Adrenal gland (tissue), 5 donors: ENCODE results near the gene CYP26C1.

ENCODE experiments used
- POLR2A ChIP-seq, 2 donors: fragments of 450-650 bp; IDR thresholded peaks; one replicate each; pipeline ENCODE4 v1.6.1; 2017; ENCODE audit warnings: antibody characterized with exemption in 2 of 2, mild to moderate bottlenecking in 2 of 2, moderate library complexity in 1 of 2
- TF ChIP-seq, protein P1 (sequence below), 6 experiments: fragments of 450-650 bp in 4 of 6; fragments of 200-600 bp in 2 of 6; sonication (generic) in 1 of 6; IDR thresholded peaks; 1 replicate in 5 of 6; 2 replicates in 1 of 6; pipeline versions ENCODE4 v1.5.1 to v1.8.0; 2016 to 2021; ENCODE audit warnings: antibody characterized with exemption in 6 of 6, mild to moderate bottlenecking in 2 of 6, moderate library complexity in 1 of 6
- donor health status: DM: no; HTN: no; CAD: no.

DNA sequence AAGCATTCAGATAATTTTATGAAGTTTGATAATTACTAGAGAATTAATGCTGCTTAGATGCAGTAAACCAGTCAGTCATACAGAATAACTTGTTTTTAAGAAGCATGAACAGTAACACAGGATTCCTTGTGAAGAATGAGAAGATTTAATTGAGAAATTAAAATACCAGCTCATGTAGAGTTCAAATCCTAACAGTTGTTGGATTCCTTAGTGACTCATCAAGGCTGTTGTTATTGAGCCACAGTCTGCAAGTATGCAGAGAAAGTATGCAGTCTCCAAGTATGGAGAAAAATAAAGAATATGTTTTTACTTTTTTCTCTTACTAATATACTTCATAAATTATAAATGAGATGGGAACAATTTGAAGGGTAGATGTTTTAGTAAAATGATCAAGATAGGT, 30.2 kb upstream of the CYP26C1 start:
- TF ChIP-seq, protein P1, sequence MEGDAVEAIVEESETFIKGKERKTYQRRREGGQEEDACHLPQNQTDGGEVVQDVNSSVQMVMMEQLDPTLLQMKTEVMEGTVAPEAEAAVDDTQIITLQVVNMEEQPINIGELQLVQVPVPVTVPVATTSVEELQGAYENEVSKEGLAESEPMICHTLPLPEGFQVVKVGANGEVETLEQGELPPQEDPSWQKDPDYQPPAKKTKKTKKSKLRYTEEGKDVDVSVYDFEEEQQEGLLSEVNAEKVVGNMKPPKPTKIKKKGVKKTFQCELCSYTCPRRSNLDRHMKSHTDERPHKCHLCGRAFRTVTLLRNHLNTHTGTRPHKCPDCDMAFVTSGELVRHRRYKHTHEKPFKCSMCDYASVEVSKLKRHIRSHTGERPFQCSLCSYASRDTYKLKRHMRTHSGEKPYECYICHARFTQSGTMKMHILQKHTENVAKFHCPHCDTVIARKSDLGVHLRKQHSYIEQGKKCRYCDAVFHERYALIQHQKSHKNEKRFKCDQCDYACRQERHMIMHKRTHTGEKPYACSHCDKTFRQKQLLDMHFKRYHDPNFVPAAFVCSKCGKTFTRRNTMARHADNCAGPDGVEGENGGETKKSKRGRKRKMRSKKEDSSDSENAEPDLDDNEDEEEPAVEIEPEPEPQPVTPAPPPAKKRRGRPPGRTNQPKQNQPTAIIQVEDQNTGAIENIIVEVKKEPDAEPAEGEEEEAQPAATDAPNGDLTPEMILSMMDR (IDR thresholded peaks at IDR 0.05): no peak
- no peak for TF ChIP-seq POLR2A (IDR thresholded peaks at IDR 0.05)
